ENCODE measurements around the gene SIRPA. TPM values are rescaled to one million over a fixed set of nuclear protein-coding genes. Genes with fewer than 3 reads are reported as not detected.

SIRPA gene
- total and polyA plus RNA-seq, 2 donors (not counting 1 experiment from before 2014, with no cell fraction given) = 25.1 to 26.6 TPM

- H3K9ac ChIP-seq (ENCODE audit: insufficient read depth, low read length) = no peak overlapping the region
- no peak for DNase-seq (ENCODE audit: low read depth in 2 of 2)
- no peaks in the 10 kb centered on the region for H3K79me2 ChIP-seq (ENCODE audit: control insufficient read depth, insufficient read depth, low read length)
- H4K20me1 ChIP-seq (ENCODE audit: control insufficient read depth, extremely low read depth, insufficient read depth, low read length) = no peaks in the 10 kb centered on the region
- H3K36me3 ChIP-seq (ENCODE audit: control insufficient read depth, insufficient read depth, low read length) = peaks cover 5% of the 10 kb centered on the region
- no peak overlapping the region for H3K4me3 ChIP-seq (replicated peaks in 1 of 4; ENCODE audit: control extremely low read depth in 1 of 4, insufficient read depth in 1 of 4, low read depth in 3 of 4, low read length in 4 of 4)
- no peak for TF ChIP-seq EZH2 (IDR thresholded peaks at IDR 0.05; ENCODE audit: low read length, missing control alignments)
- TF ChIP-seq, protein P1, sequence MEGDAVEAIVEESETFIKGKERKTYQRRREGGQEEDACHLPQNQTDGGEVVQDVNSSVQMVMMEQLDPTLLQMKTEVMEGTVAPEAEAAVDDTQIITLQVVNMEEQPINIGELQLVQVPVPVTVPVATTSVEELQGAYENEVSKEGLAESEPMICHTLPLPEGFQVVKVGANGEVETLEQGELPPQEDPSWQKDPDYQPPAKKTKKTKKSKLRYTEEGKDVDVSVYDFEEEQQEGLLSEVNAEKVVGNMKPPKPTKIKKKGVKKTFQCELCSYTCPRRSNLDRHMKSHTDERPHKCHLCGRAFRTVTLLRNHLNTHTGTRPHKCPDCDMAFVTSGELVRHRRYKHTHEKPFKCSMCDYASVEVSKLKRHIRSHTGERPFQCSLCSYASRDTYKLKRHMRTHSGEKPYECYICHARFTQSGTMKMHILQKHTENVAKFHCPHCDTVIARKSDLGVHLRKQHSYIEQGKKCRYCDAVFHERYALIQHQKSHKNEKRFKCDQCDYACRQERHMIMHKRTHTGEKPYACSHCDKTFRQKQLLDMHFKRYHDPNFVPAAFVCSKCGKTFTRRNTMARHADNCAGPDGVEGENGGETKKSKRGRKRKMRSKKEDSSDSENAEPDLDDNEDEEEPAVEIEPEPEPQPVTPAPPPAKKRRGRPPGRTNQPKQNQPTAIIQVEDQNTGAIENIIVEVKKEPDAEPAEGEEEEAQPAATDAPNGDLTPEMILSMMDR (conservative IDR thresholded peaks at IDR 0.05 in 1 of 2, IDR thresholded peaks at IDR 0.05 in 1 of 2; ENCODE audit: low read depth in 1 of 2, low read length in 2 of 2) = no peak
- H3K4me2 ChIP-seq (ENCODE audit: extremely low read depth, insufficient read depth, low read length) = no peak overlapping the region
- no peaks in the 10 kb centered on the region for H3K4me1 ChIP-seq (ENCODE audit: control insufficient read depth, extremely low read depth, insufficient read depth, low read length)
- no peak overlapping the region for H2AFZ ChIP-seq (ENCODE audit: low read length)
- H3K27ac ChIP-seq (ENCODE audit: insufficient read depth, low read length) = no peak overlapping the region
- H3K27me3 ChIP-seq (ENCODE audit: control insufficient read depth, insufficient read depth, low read length) = no peaks in the 10 kb centered on the region
- no peaks in the 10 kb centered on the region for H3K9me3 ChIP-seq (ENCODE audit: control insufficient read depth, insufficient read depth, low read depth, low read length)
Measured at GRCh38 chr20:1917786-1918185, 22.6 kb downstream of the SIRPA start.

DNA sequence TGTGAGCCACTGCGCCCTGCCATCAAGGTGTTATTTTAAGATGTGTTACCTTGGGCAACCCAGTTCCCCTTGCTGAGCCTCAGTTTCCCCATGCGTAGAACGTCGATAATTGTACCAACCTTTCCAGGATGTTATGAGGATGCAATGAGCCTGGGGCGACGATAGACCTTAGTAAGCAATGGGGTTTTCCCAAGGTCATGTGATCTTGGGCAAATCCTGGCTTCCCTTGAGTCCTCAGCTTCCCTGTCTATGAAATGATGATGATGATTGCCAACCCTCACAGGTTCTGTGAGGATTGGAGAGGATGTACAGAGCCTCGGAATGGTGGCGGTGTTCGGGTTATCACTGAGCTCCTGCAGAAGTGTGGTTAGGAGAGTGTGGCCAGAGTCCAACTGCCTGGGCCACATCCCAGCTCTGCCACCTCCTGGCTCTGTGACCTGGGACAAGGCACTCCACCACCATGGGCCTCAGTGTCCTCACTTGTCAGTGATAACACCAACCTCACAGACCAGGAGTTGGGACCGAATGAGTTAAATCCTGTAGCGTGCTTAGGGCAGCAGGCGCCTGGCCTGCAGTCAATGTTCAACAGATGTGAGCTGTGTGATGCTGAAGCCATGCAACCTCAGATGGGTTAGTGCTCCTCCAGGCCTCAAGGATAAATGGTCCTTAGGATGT is 23.4 kb downstream of the SIRPA start:
- DNase-seq (ENCODE audit: low read depth in 2 of 2) = no peak

DNA sequence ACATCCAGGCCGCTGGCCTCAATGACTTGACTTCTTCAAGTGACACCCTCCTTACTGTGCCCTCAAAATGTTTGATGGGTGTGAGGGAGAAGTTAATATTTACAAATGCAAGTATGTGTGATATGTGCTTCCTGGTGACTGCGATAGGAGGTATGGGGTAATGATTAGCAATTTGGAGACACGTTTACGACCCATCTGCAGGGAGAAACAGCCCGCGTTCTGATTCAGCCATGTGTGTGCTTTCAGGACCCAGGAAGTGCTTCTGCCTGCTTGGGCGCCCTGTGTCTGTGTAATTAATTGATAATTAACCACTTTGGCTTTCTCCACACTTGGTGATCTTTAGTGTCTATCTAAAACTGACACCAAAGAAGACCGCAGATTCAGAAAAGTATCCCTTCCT is 25.0 kb downstream of the SIRPA start:
- TF ChIP-seq EZH2 (IDR thresholded peaks at IDR 0.05; ENCODE audit: low read length, missing control alignments) = no peak
- TF ChIP-seq, protein P1 (conservative IDR thresholded peaks at IDR 0.05 in 1 of 2, IDR thresholded peaks at IDR 0.05 in 1 of 2; ENCODE audit: low read depth in 1 of 2, low read length in 2 of 2) = no peak
- H3K36me3 ChIP-seq (ENCODE audit: control insufficient read depth, insufficient read depth, low read length) = peaks cover 13% of the 10 kb centered on the region

More for the DNA sequence above, 23.4 kb downstream of the SIRPA start:
- Histone ChIP-seq H3K9ac (ENCODE audit: insufficient read depth, low read length) (no peak overlapping the region), H3K36me3 (ENCODE audit: control insufficient read depth, insufficient read depth, low read length) (peaks cover 10% of the 10 kb centered on the region), H3K9me3 (ENCODE audit: control insufficient read depth, insufficient read depth, low read depth, low read length) (no peaks in the 10 kb centered on the region), H3K79me2 (ENCODE audit: control insufficient read depth, insufficient read depth, low read length) (no peaks in the 10 kb centered on the region), H2AFZ (ENCODE audit: low read length) (no peak overlapping the region), H3K4me3 (replicated peaks in 1 of 4; ENCODE audit: control extremely low read depth in 1 of 4, insufficient read depth in 1 of 4, low read depth in 3 of 4, low read length in 4 of 4) (no peak overlapping the region), H4K20me1 (ENCODE audit: control insufficient read depth, extremely low read depth, insufficient read depth, low read length) (no peaks in the 10 kb centered on the region), H3K27ac (ENCODE audit: insufficient read depth, low read length) (no peak overlapping the region), H3K27me3 (ENCODE audit: control insufficient read depth, insufficient read depth, low read length) (no peaks in the 10 kb centered on the region), H3K4me2 (ENCODE audit: extremely low read depth, insufficient read depth, low read length) (no peak overlapping the region), H3K4me1 (ENCODE audit: control insufficient read depth, extremely low read depth, insufficient read depth, low read length) (no peaks in the 10 kb centered on the region)
- TF ChIP-seq EZH2 (IDR thresholded peaks at IDR 0.05; ENCODE audit: low read length, missing control alignments) = no peak
- TF ChIP-seq, protein P1 (conservative IDR thresholded peaks at IDR 0.05 in 1 of 2, IDR thresholded peaks at IDR 0.05 in 1 of 2; ENCODE audit: low read depth in 1 of 2, low read length in 2 of 2) = no peak

More for the DNA sequence above, 25.0 kb downstream of the SIRPA start:
- no peak overlapping the region for H2AFZ ChIP-seq (ENCODE audit: low read length)
- H3K4me3 ChIP-seq (replicated peaks in 1 of 4; ENCODE audit: control extremely low read depth in 1 of 4, insufficient read depth in 1 of 4, low read depth in 3 of 4, low read length in 4 of 4) = no peak overlapping the region
- no peak overlapping the region for H3K4me2 ChIP-seq (ENCODE audit: extremely low read depth, insufficient read depth, low read length)
- H3K27ac ChIP-seq (ENCODE audit: insufficient read depth, low read length) = no peak overlapping the region
- H3K79me2 ChIP-seq (ENCODE audit: control insufficient read depth, insufficient read depth, low read length) = no peaks in the 10 kb centered on the region
- no peaks in the 10 kb centered on the region for H3K4me1 ChIP-seq (ENCODE audit: control insufficient read depth, extremely low read depth, insufficient read depth, low read length)
- no peaks in the 10 kb centered on the region for H3K27me3 ChIP-seq (ENCODE audit: control insufficient read depth, insufficient read depth, low read length)
- H4K20me1 ChIP-seq (ENCODE audit: control insufficient read depth, extremely low read depth, insufficient read depth, low read length) = no peaks in the 10 kb centered on the region
- DNase-seq (ENCODE audit: low read depth in 2 of 2) = no peak
- no peaks in the 10 kb centered on the region for H3K9me3 ChIP-seq (ENCODE audit: control insufficient read depth, insufficient read depth, low read depth, low read length)
- no peak overlapping the region for H3K9ac ChIP-seq (ENCODE audit: insufficient read depth, low read length)

All from fibroblast of lung (primary cell).